Measurements from ENCODE around the gene SALL2.

GRCh38 chr14:21518725-21519124, 7.4 kb downstream of the SALL2 start:
- TF ChIP-seq EZH2 (IDR thresholded peaks at IDR 0.05) (no peak), POLR2AphosphoS5 (IDR thresholded peaks at IDR 0.05; ENCODE audit: borderline replicate concordance, low read depth, low read length) (no peak)
